ENCODE measurements around the gene CACNA1C. TPM values are rescaled to one million over a fixed set of nuclear protein-coding genes. Genes with fewer than 3 reads are reported as not detected.

Gene CACNA1C
- total RNA-seq, 4 donors from 2014 or later: 1.5 to 13.5 (median 2.1) TPM

DNA sequence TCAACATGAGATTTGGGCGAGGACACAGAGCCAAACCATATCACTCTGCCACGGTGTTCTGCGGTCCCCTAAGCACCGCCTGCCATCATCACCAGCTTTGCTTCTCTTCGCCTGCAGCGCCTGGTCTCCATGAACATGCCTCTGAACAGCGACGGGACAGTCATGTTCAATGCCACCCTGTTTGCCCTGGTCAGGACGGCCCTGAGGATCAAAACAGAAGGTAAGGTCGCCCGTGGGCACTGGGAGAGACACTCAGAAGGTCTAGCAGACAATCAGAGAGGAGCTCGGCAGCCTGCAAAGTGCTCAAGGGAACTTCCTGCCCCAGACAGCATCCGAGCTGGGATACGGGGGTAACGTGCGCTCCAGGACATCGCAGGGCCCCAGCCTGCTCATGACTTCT, 616.0 kb downstream of the CACNA1C start:
- no peak overlapping the region for H3K27ac ChIP-seq
- H3K9me3 ChIP-seq: no peaks in the 10 kb centered on the region
- H3K4me3 ChIP-seq: no peak overlapping the region
- no peaks in the 10 kb centered on the region for H3K27me3 ChIP-seq
- H3K36me3 ChIP-seq: peaks cover 0 to 48% (median 0%) of the 10 kb centered on the region in 3 donors
- no peaks in the 10 kb centered on the region for H3K4me1 ChIP-seq
- no peak for TF ChIP-seq POLR2A (IDR thresholded peaks at IDR 0.05)
- TF ChIP-seq, protein P1, sequence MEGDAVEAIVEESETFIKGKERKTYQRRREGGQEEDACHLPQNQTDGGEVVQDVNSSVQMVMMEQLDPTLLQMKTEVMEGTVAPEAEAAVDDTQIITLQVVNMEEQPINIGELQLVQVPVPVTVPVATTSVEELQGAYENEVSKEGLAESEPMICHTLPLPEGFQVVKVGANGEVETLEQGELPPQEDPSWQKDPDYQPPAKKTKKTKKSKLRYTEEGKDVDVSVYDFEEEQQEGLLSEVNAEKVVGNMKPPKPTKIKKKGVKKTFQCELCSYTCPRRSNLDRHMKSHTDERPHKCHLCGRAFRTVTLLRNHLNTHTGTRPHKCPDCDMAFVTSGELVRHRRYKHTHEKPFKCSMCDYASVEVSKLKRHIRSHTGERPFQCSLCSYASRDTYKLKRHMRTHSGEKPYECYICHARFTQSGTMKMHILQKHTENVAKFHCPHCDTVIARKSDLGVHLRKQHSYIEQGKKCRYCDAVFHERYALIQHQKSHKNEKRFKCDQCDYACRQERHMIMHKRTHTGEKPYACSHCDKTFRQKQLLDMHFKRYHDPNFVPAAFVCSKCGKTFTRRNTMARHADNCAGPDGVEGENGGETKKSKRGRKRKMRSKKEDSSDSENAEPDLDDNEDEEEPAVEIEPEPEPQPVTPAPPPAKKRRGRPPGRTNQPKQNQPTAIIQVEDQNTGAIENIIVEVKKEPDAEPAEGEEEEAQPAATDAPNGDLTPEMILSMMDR (IDR thresholded peaks at IDR 0.05): no peak
- intact Hi-C loops (cut with DNase I): no loop called here
- no peak for DNase-seq
- 86 to 91% methylated on average over 16 to 17 of the region's 17 CpGs for WGBS, 2 donors

DNA sequence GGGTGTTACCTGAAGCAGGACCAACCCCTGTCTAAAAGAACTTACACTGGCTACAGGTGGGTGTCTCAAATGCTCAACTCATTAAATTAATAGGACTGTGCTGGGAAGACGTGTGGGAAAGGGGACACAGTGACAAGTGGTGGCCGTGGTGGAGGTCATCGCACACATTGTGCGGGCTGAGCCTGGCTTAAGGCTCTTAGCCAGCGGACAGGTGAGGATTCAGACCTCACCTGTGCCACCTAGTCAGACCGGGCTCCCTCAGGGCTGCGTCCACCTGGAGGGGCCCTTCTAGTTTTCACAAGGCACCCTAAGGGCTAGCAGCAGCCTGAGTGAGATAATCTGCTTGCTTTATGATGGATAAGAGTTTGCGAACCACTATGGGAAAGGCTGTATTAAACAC, 616.8 kb downstream of the CACNA1C start:
- peaks cover 0 to 45% (median 0%) of the 10 kb centered on the region in 3 donors for H3K36me3 ChIP-seq

DNA sequence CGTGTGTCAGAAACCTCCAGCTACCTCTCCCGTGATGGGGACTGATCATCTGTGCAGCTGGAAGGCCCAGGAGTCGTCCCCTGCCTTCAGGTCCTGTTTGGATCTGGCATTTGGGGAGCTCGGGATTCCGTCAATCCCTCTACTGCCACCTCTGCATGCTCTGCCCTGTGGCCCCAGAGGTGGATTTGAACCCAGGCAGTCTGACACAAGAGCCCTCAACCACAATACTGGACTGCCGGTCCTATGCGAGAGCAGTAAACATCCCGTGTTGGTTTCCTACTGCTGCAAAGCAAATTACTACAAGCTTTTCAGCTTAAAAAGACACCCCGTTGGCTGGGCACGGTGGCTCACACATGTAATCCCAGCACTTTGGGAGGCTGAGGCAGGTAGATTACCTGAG, 620.1 kb downstream of the CACNA1C start:
- no peak overlapping the region for H3K4me3 ChIP-seq
- TF ChIP-seq, protein P1 (IDR thresholded peaks at IDR 0.05): no peak
- TF ChIP-seq POLR2A (IDR thresholded peaks at IDR 0.05): no peak
- peaks cover 0 to 24% (median 0%) of the 10 kb centered on the region in 3 donors for H3K36me3 ChIP-seq
- no peaks in the 10 kb centered on the region for H3K27me3 ChIP-seq
- no peaks in the 10 kb centered on the region for H3K4me1 ChIP-seq
- 87 to 100% methylated on average over 1 to 8 of the region's 10 CpGs for WGBS, 2 donors
- no peak for DNase-seq
- intact Hi-C loops (cut with DNase I): no loop called here
- no peaks in the 10 kb centered on the region for H3K9me3 ChIP-seq
- H3K27ac ChIP-seq: no peak overlapping the region

More for the DNA sequence above, 616.8 kb downstream of the CACNA1C start:
- Histone ChIP-seq H3K9me3 (no peaks in the 10 kb centered on the region), H3K4me3 (no peak overlapping the region), H3K27me3 (no peaks in the 10 kb centered on the region), H3K4me1 (no peaks in the 10 kb centered on the region), H3K27ac (no peak overlapping the region)
- TF ChIP-seq, protein P1 (IDR thresholded peaks at IDR 0.05): no peak
- TF ChIP-seq POLR2A (IDR thresholded peaks at IDR 0.05): no peak
- intact Hi-C loops (cut with DNase I): no loop called here
- WGBS, 2 donors: 71 to 89% methylated on average over 7 to 8 of the region's 8 CpGs
- DNase-seq: no peak

DNA sequence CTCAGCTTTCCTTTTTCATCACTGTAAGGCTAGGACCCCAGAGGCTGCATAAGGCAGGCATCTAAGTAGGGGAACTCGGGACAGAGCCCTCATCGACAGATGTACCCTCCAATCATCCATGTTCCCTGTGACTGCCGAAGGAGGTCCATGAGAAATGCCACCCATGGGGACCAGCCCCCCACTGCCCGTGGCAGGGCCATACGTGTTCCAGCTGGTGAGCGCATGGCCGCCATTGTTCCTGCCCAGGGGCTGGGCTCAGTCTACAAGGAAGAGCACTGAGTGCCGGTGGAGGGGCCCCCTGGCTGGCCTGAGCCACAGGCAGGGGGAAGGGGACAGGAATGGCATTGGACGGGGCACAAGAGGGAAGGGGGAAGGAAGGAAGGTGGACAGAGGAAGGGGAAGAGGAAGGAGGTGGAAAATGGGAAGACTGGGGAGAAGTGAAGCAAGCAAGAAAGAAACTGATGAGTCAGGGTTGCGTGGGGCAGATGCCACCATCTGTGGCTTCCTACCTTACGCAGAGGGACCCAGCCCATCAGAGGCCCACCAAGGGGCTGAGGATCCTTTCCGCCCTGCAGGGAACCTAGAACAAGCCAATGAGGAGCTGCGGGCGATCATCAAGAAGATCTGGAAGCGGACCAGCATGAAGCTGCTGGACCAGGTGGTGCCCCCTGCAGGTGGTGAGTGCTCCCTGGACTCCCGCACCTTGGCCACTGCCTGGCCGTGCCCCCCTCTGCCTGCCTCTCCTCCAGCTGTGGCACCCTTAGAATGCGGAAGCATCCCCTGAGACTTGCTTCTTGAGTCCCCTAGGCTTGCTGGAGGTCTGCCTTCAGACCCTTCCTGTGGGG, 621.4 kb downstream of the CACNA1C start:
- 83 to 88% methylated on average over 10 to 12 of the region's 18 CpGs for WGBS, 2 donors
- TF ChIP-seq POLR2A (IDR thresholded peaks at IDR 0.05): no peak
- TF ChIP-seq, protein P1 (IDR thresholded peaks at IDR 0.05): no peak
- Histone ChIP-seq H3K27ac (no peak overlapping the region), H3K4me1 (no peaks in the 10 kb centered on the region), H3K36me3 (peaks cover 0 to 11% (median 0%) of the 10 kb centered on the region in 3 donors), H3K4me3 (no peak overlapping the region), H3K27me3 (no peaks in the 10 kb centered on the region), H3K9me3 (no peaks in the 10 kb centered on the region)
- DNase-seq: no peak
- intact Hi-C loops (cut with DNase I): no loop called here

DNA sequence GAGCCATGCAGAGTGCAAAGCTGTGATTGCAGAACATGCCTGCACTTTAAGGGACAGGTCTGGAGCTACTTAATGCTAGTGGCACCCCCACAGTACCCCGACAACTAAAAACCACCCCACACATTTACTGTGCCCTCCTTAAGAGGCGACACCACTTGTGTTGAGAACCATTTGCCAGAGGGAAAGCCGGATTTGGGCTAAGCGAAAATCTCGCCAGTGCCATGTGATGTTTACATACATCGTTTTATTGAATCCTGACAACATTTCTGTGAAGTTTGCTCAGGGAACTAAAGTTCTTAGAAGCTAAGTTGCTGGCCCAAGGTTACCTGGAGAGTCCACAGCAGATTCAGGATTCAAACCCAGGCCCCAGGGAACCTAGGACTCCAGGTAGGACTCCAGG, 623.0 kb downstream of the CACNA1C start:
- peaks cover 0 to 12% (median 0%) of the 10 kb centered on the region in 3 donors for H3K36me3 ChIP-seq
- TF ChIP-seq POLR2A (IDR thresholded peaks at IDR 0.05): no peak
- intact Hi-C loops (cut with DNase I): no loop called here
- H3K4me3 ChIP-seq: no peak overlapping the region
- no peak for DNase-seq
- H3K27ac ChIP-seq: no peak overlapping the region
- H3K4me1 ChIP-seq: no peaks in the 10 kb centered on the region
- 58 to 81% methylated on average over 4 to 5 of the region's 6 CpGs for WGBS, 2 donors
- H3K27me3 ChIP-seq: no peaks in the 10 kb centered on the region
- no peaks in the 10 kb centered on the region for H3K9me3 ChIP-seq

All from esophagus squamous epithelium (tissue), 5 donors.